Stimulated activated CD4-positive, alpha-beta T cell treated with anti-CD3 and anti-CD28 coated beads, Interleukin-4, amount 100 ng/mL, for 1 hour (primary cell): ENCODE measurements around the gene DDIT3.
"Not testable (repeated sequence)": the region's sequence is repeated elsewhere in the genome, so short reads cannot be mapped to it uniquely, and the experiment has no call there.

Source experiments
- DNase-seq: peaks from one replicate; pipeline ENCODE4 v3.0.0-alpha.2; 2020

Gene DDIT3

GRCh38 chr12:57524814-57525614 lies 4.7 kb upstream of the DDIT3 start:
- no peak for DNase-seq

DNA sequence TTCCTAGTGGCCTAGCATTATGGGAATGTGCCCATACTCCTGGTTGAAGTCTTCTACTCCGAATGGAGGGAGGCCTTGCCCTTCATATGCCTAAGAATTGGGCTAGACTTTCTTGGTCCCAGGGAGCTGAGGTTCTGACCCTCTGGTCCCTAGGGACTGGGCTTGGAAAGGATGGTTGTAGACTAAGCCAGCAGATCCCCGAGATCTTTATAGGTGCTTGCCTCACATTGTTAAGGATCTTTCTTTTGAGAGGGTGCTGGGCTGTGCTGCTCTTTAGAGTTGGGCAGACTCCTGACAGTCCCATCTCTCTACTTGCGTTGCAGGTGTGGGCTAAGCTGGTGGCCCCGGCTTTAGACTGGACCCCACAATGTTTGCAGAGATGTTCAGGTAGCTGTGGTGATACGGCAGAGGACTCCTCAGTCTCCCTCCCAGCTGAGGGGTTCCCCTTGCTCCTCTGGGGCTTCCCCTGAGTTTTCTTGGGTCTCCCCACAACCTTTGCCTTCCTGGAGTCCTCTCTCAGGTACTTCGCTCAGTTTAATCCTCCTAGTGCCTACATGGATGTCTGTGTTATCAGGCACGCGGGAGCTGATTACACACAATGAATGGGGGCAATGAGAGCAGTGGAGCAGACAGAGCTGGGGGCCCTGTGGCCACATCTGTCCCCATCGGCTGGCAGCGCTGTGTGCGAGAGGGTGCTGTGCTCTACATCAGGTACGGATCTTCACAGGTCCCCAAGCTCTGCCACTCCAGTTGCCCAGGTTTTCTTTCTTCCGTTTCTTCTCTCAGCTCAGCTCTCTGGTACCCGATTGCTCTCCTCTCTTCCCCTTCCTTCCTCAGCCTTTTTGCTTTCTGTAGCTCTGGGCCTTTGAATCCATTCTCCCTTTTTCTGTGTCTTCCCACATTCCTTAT lies 3.6 kb upstream of the DDIT3 start:
- no peak for DNase-seq

GRCh38 chr12:57522887-57523705 lies 2.8 kb upstream of the DDIT3 start:
- DNase-seq: peak; percentile 50

DNA sequence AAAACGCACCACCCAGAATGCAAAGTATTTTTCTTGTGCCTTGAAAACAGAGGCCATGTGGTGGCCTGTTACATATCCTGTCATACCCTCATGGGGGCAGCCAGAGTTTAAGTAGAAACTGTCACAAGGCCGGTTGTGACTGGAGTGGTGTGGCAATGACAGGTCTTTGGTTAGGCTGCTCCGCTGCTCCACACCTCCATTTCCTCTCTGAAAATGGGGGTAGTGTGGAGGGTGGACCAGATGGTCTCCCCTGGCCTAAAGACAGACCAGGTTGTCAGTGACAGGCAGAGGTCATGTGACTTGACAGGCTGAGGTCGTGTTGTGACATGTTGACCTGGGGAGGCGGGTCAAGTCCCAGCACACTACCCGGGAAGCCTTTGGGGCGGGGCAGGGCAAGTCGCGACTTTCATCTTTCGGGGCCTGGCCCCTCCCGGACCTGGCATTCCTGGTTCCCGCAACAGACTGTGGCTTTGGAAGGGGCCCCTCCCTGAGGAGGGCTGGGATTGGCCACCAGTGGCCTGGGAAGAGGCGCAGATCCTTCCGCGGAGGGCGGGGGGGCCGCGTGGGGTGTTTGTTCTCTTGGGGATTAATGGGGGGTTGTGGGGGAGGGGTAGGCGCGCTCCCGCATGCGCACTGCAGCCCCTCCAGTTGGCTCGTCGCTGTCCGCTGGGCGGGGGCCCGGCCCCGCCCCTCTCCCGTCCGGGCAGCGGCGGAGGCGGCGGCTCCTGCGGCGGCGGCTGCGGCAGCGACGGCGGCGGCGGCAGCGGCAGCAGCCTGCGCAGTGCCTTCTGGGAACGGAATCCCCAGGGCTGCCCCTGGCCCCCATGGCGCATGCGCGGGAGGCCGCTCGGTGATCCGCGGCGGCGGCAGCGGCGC lies 1.9 kb upstream of the DDIT3 start, which contains the start of gene MBD6:
Gene MBD6 (plus strand): TSS at position 814 of the 876 bp plus-strand sequence. CDS start 1,480 bp downstream, outside the sequence.
- DNase-seq: peak; percentile 88

DNA sequence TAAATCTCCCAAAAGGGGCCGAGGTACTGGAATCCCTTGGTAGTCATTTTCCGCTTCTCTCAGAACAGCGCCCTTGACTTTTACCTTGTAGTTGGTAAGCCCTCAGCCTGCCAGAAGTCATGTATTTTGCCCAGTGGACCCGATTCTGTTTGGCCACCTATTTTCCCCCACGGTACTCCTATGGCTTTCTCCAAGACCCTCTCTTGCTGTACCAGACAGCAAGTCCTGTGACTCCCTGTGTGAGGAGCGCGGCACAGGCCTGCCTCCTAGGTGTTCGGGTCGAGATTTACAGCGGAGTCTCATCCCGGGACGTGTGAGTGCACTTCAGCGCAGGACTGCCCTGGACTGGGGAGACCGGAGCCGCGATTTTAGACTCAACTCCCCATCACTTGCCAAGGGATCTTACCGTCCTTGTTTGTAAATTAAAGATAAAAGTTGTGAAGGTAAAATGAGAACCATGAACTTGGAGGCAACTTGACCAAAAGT lies 1.3 kb upstream of the DDIT3 start:
- peak; percentile 28 for DNase-seq

DNA sequence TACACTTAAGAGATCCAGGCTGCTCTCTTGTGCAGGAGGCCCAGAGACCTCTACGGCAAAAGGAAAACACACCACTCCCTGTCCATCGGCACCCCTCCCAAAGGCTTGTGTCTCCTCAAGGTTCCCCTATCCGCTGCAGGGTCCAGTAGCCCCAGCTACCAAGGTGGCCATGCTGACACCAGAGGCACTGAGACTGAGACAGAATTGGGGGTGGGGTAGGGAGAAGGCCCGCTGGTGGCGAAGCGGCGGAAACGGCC lies 590 bp downstream of the DDIT3 start:
- peak; percentile 29 for DNase-seq

GRCh38 chr12:57518920-57519795 lies 1.2 kb downstream of the DDIT3 start:
- DNase-seq: peak; percentile 18

DNA sequence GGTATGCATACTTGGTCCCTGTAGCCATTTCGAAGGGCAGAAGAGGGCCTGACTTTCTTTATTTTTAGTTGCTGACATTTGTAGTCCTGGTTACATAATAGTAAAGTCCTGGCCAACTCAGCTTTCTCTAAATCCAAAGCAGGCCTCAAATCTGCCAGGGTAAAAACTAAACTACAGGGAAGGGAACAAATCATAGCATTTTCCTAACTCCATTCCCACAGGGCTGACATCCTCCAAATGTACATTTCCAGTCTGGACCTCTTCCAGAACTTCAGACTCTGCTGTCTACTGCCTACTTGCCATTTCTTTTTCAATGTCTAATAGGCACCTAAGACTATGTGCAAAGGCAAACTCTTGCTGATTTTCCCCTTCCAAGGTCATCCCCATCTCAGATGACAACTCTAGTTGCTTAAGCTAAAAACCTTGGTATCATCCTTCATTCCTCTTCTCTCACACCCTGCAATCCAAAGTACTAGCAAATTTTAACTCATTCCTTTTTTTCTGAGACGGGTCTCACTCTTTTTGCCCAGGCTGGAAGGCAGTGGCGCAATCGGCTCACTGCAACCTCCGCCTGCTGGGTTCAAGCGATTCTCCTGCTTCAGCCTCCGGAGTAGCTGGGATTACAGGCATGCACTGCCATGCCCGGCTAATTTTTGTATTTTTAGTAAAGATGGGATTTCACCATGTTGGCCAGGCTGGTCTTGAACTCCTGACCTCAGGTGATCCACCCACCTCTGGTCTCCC lies 2.0 kb downstream of the DDIT3 start:
- DNase-seq: no peak

- DNase-seq: not testable (repeated sequence)
Measured at GRCh38 chr12:57517718-57518117, 2.6 kb downstream of the DDIT3 start.

DNA sequence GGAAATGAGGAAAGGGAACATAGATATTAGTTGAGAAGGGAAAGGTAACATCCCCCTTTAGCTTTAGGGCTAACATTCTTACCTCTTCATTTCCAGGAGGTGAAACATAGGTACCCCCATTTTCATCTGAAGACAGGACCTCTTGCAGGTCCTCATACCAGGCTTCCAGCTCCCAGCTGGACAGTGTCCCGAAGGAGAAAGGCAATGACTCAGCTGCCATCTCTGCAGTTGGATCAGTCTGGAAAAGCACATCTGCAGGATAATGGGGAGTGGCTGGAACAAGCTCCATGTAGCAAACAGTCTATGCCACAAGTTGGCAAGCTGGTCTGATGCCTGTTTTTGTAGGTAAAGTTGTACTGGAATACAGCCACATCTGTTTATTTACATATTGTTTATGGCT lies 3.1 kb downstream of the DDIT3 start:
- no peak for DNase-seq

DNA sequence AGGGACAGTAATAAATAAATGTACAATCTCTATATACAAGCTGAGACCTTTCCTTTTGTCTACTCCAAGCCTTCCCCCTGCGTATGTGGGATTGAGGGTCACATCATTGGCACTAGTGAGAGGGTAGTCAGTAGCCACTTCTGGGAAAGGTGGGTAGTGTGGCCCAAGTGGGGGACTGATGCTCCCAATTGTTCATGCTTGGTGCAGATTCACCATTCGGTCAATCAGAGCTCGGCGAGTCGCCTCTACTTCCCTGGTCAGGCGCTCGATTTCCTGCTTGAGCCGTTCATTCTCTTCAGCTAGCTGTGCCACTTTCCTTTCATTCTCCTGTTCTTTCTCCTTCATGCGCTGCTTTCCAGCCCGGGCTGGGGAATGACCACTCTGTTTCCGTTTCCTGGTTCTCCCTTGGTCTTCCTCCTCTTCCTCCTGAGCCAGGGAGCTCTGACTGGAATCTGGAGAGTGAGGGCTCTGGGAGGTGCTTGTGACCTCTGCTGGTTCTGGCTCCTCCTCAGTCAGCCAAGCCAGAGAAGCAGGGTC lies 3.6 kb downstream of the DDIT3 start:
- no peak for DNase-seq

GRCh38 chr12:57515934-57516541 lies 4.3 kb downstream of the DDIT3 start:
- DNase-seq: no peak

GRCh38 chr12:57515408-57515933 lies 4.8 kb downstream of the DDIT3 start:
- DNase-seq: no peak

DNA sequence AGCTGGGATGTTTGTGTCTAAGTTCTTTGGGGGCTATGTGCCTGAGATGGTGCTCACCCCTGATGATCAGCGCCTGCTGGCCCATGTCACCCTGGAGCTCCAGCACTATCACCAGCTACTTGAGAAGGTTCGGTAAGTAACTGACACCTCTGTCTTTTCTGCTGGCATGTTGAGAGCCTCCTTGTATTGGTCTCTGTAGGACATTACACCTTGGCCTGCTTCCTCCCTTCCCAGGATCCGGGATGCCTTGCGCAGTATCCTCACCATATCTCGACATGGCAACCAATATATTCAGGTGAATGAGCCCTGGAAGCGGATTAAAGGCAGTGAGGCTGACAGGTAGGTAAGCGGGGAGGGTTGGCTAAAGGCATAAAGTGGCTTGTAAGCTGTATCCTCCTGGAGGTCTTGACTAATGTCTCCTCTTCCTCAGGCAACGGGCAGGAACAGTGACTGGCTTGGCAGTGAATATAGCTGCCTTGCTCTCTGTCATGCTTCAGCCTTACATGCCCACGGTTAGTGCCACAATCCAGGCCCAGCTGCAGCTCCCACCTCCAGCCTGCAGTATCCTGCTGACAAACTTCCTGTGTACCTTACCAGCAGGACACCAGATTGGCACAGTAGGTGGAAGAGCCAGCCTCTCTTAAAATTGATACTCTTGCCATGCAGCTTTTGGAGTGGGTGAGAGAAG lies 5.5 kb downstream of the DDIT3 start:
- no peak for DNase-seq

DNA sequence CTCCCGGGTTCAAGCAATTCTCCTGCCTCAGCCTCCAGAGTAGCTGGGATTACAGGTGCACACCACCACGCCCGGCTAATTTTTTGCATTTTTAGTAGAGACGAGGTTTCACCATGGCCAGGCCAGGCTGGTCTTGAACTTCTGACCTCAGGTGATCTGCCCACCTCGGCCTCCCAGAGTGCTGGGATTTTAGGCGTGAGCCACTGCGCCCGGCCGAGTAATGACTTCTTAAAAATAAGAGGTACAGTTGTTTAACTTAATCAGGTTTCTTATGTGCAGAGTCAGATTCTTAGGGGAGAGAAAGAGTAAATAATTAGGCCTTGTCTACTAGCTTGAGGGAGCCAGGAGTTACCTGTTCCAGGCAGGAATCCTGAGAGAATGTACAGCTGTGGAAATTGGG lies 6.1 kb downstream of the DDIT3 start:
- not testable (repeated sequence) for DNase-seq

DNA sequence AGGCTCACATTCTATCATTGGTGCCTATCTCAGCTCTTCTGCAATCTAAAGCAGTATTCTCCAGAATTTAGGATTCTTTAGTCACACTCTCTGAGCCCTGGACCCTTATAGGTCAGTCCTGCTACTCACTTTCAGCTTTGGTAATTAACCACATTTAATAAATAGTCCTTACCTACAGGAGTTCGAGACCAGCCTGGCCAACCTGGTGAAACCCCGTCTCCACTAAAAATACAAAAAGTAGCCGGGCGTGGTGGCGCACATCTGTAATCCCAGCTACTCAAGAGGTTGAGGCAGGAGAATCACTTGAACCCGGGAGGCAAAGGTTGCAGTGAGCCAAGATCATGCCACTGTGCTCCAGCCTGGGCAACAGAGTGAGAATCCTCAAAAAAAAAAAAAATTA lies 6.6 kb downstream of the DDIT3 start:
- DNase-seq: not testable (repeated sequence)

DNA sequence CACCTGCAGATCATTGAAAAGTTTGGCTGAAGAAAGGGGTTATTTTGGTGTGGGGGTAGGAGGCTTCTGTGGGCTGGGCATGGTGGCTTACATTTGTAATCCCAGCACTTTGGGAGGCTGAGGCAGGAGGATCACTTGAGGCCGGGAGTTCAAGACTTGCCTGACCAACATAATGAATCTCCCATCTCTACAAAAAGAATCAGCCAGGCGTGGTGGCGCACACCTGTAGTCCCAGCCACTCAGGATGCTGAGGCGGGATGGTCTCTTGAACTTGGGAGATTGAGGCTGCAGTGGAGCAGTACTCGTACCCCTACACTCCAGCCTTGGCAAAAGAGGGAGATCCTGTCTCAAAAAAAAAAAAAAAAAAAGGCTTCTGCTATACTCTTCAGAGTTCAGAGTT lies 7.0 kb downstream of the DDIT3 start:
- DNase-seq: no peak

GRCh38 chr12:57512665-57513064 lies 7.6 kb downstream of the DDIT3 start:
- no peak for DNase-seq
